ENCODE results near the gene MYOM3. TPM values are rescaled to one million over a fixed set of nuclear protein-coding genes. Genes with fewer than 3 reads are reported as not detected.

Gene MYOM3
- total RNA-seq, 1 donor from 2014 or later, result not detected

GRCh38 chr1:24125456-24125855 lies 13.5 kb upstream of the MYOM3 start:
- Mint-ChIP-seq H3K27ac (ENCODE audit: unreplicated experiment) (no peak overlapping the region), H3K4me3 (ENCODE audit: unreplicated experiment) (no peak overlapping the region), H3K4me1 (ENCODE audit: unreplicated experiment) (peaks cover under 1% of the 10 kb centered on the region), H3K27me3 (ENCODE audit: unreplicated experiment) (peaks cover 11% of the 10 kb centered on the region), H3K9me3 (ENCODE audit: unreplicated experiment) (no peaks in the 10 kb centered on the region), H3K36me3 (ENCODE audit: unreplicated experiment) (no peaks in the 10 kb centered on the region)
- DNase-seq (ENCODE audit: extremely low spot score, unreplicated experiment), result no peak
- TF ChIP-seq, protein P1, sequence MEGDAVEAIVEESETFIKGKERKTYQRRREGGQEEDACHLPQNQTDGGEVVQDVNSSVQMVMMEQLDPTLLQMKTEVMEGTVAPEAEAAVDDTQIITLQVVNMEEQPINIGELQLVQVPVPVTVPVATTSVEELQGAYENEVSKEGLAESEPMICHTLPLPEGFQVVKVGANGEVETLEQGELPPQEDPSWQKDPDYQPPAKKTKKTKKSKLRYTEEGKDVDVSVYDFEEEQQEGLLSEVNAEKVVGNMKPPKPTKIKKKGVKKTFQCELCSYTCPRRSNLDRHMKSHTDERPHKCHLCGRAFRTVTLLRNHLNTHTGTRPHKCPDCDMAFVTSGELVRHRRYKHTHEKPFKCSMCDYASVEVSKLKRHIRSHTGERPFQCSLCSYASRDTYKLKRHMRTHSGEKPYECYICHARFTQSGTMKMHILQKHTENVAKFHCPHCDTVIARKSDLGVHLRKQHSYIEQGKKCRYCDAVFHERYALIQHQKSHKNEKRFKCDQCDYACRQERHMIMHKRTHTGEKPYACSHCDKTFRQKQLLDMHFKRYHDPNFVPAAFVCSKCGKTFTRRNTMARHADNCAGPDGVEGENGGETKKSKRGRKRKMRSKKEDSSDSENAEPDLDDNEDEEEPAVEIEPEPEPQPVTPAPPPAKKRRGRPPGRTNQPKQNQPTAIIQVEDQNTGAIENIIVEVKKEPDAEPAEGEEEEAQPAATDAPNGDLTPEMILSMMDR (IDR thresholded peaks at IDR 0.05), result no peak

DNA sequence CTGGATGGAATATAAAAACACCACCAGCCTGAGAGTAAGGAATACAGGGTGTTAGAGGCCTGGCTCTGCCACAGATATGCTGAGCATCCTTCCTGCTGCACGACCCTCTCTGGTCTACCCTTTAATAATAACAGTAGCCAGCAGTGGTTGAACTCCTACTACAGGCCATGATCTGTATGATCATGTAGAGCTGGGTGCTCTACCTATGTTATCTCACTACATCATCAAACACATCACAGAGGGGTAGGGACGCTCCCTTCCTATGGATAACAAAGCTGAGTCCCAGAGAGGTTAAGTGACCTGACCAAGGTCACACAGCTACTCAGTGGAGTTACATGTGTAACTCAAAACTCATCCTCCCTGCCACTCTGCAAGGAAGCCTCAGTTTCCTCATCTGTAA lies 13.0 kb upstream of the MYOM3 start:
- no peak overlapping the region for H3K4me3 Mint-ChIP-seq (ENCODE audit: unreplicated experiment)
- no peak for DNase-seq (ENCODE audit: extremely low spot score, unreplicated experiment)
- H3K27ac Mint-ChIP-seq (ENCODE audit: unreplicated experiment), result no peak overlapping the region
- no peaks in the 10 kb centered on the region for H3K36me3 Mint-ChIP-seq (ENCODE audit: unreplicated experiment)
- no peaks in the 10 kb centered on the region for H3K9me3 Mint-ChIP-seq (ENCODE audit: unreplicated experiment)
- H3K27me3 Mint-ChIP-seq (ENCODE audit: unreplicated experiment), result peaks cover 11% of the 10 kb centered on the region
- TF ChIP-seq, protein P1 (IDR thresholded peaks at IDR 0.05), result no peak
- peaks cover 6% of the 10 kb centered on the region for H3K4me1 Mint-ChIP-seq (ENCODE audit: unreplicated experiment)

DNA sequence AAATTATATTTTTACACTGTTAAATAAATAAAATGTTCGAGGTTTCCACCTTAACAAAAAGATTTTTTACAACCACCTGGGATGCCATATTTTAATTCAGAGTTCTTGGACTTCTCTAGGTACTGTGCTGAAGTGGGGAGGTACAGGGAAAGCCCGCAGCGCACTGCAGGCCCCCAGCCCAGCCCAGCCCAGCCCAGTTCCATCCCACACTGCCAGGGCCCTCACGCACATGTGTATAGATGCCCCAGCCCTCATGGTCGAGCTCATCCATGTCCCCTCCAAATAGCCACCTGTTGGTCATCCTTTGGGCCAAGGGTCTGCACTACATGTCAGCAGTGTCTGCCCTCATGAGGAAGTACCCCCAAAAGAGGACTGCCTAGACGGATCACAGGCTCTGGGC lies 11.7 kb upstream of the MYOM3 start:
- Mint-ChIP-seq H3K27me3 (ENCODE audit: unreplicated experiment) (peaks cover 1% of the 10 kb centered on the region), H3K36me3 (ENCODE audit: unreplicated experiment) (no peaks in the 10 kb centered on the region), H3K4me1 (ENCODE audit: unreplicated experiment) (peaks cover 9% of the 10 kb centered on the region), H3K27ac (ENCODE audit: unreplicated experiment) (no peak overlapping the region), H3K4me3 (ENCODE audit: unreplicated experiment) (no peak overlapping the region), H3K9me3 (ENCODE audit: unreplicated experiment) (no peaks in the 10 kb centered on the region)
- TF ChIP-seq, protein P1 (IDR thresholded peaks at IDR 0.05), result no peak
- no peak for DNase-seq (ENCODE audit: extremely low spot score, unreplicated experiment)

DNA sequence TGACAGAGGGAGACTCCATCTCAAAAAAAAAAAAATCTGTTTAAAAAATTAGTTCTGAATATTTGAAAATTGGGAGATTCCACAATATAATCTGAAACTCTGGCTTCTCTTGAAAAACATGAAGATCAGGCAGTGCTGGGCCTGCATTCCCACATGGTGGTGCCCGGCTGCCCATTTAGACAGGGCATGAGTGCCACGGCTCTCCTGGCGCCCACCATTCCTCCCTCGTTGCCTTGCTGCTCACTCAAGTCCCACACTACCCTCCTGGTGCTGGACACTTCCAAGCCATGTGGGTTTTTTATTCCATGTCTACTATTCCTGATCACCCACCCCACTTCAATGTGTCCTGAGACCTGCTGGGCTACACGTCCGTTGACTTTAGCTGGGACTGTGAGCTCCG lies 10.8 kb upstream of the MYOM3 start:
- no peak overlapping the region for H3K4me3 Mint-ChIP-seq (ENCODE audit: unreplicated experiment)
- H3K36me3 Mint-ChIP-seq (ENCODE audit: unreplicated experiment), result no peaks in the 10 kb centered on the region
- H3K27ac Mint-ChIP-seq (ENCODE audit: unreplicated experiment), result no peak overlapping the region
- H3K4me1 Mint-ChIP-seq (ENCODE audit: unreplicated experiment), result peaks cover 15% of the 10 kb centered on the region
- DNase-seq (ENCODE audit: extremely low spot score, unreplicated experiment), result no peak
- TF ChIP-seq, protein P1 (IDR thresholded peaks at IDR 0.05), result no peak
- no peaks in the 10 kb centered on the region for H3K9me3 Mint-ChIP-seq (ENCODE audit: unreplicated experiment)
- H3K27me3 Mint-ChIP-seq (ENCODE audit: unreplicated experiment), result no peaks in the 10 kb centered on the region

- Mint-ChIP-seq H3K4me1 (ENCODE audit: unreplicated experiment) (peaks cover 22% of the 10 kb centered on the region), H3K27ac (ENCODE audit: unreplicated experiment) (no peak overlapping the region), H3K27me3 (ENCODE audit: unreplicated experiment) (no peaks in the 10 kb centered on the region), H3K36me3 (ENCODE audit: unreplicated experiment) (no peaks in the 10 kb centered on the region), H3K9me3 (ENCODE audit: unreplicated experiment) (no peaks in the 10 kb centered on the region), H3K4me3 (ENCODE audit: unreplicated experiment) (no peak overlapping the region)
- TF ChIP-seq, protein P1 (IDR thresholded peaks at IDR 0.05), result no peak
- DNase-seq (ENCODE audit: extremely low spot score, unreplicated experiment), result no peak
Observed at GRCh38 chr1:24121406-24121805, 9.5 kb upstream of the MYOM3 start.

All from osteocyte (in vitro differentiated cells).